Inflammatory macrophage (primary cell): ENCODE results near the gene TBC1D22A.
"Not testable (repeated sequence)": the region's sequence is repeated elsewhere in the genome, so short reads cannot be mapped to it uniquely, and the experiment has no call there.

Source experiments
- DNase-seq, 2 donors: peaks; one replicate each; pipeline ENCODE4 v3.0.0-alpha.2; 2020 to 2022

The TBC1D22A gene

GRCh38 chr22:46974631-46975585, 212.5 kb downstream of the TBC1D22A start:
- no peak for DNase-seq

GRCh38 chr22:46976143-46976542, 213.7 kb downstream of the TBC1D22A start:
- DNase-seq: no peak

- no peak for DNase-seq
Measured at GRCh38 chr22:46976598-46976997, 214.1 kb downstream of the TBC1D22A start.

GRCh38 chr22:46977656-46978343, 215.3 kb downstream of the TBC1D22A start:
- no peak for DNase-seq

GRCh38 chr22:46978668-46979067, 216.2 kb downstream of the TBC1D22A start:
- DNase-seq: not testable (repeated sequence)

- DNase-seq: no peak
Measured at GRCh38 chr22:46979506-46979905, 217.1 kb downstream of the TBC1D22A start.

- DNase-seq: no peak
Measured at GRCh38 chr22:46980392-46980791, 217.9 kb downstream of the TBC1D22A start.

GRCh38 chr22:46982635-46983034, 220.2 kb downstream of the TBC1D22A start:
- DNase-seq: no peak

- DNase-seq: no peak
Measured at GRCh38 chr22:46983046-46983445, 220.6 kb downstream of the TBC1D22A start.

GRCh38 chr22:46984751-46985506, 222.5 kb downstream of the TBC1D22A start:
- no peak for DNase-seq

- DNase-seq: no peak
Measured at GRCh38 chr22:46985507-46985882, 223.0 kb downstream of the TBC1D22A start.

- no peak for DNase-seq
Measured at GRCh38 chr22:46986788-46987187, 224.3 kb downstream of the TBC1D22A start.

GRCh38 chr22:46990937-46991550, 228.6 kb downstream of the TBC1D22A start:
- DNase-seq: no peak

GRCh38 chr22:46991666-46992065, 229.2 kb downstream of the TBC1D22A start:
- DNase-seq: no peak

- no peak for DNase-seq
Measured at GRCh38 chr22:46992121-46992731, 229.8 kb downstream of the TBC1D22A start.

GRCh38 chr22:46993633-46994032, 231.2 kb downstream of the TBC1D22A start:
- DNase-seq: no peak

GRCh38 chr22:46994265-46994664, 231.8 kb downstream of the TBC1D22A start:
- no peak for DNase-seq

- DNase-seq: no peak
Measured at GRCh38 chr22:46994983-46995382, 232.5 kb downstream of the TBC1D22A start.

- no peak for DNase-seq
Measured at GRCh38 chr22:46995501-46996360, 233.3 kb downstream of the TBC1D22A start.

- DNase-seq: no peak
Measured at GRCh38 chr22:46996595-46997310, 234.3 kb downstream of the TBC1D22A start.
